Thyroid gland (tissue), 4 donors: ENCODE data around the gene C17orf58.

Experiments used
- POLR2A ChIP-seq, 2 donors: fragments of 450-650 bp; IDR thresholded peaks; one replicate each; pipeline ENCODE4 v1.6.1; 2017; ENCODE audit warnings: antibody characterized with exemption in 2 of 2, mild to moderate bottlenecking in 2 of 2, moderate library complexity in 1 of 2
- TF ChIP-seq, protein P1 (sequence below), 6 experiments: fragments of 200-600 bp in 3 of 6; fragments of 450-650 bp in 3 of 6; sonication (generic) in 3 of 6; IDR thresholded peaks; one replicate each; pipeline ENCODE4 v1.5.1; 2016 to 2019; ENCODE audit warnings: antibody characterized with exemption in 6 of 6, mild to moderate bottlenecking in 2 of 6, inconsistent platforms in 1 of 6, moderate library complexity in 1 of 6

DNA sequence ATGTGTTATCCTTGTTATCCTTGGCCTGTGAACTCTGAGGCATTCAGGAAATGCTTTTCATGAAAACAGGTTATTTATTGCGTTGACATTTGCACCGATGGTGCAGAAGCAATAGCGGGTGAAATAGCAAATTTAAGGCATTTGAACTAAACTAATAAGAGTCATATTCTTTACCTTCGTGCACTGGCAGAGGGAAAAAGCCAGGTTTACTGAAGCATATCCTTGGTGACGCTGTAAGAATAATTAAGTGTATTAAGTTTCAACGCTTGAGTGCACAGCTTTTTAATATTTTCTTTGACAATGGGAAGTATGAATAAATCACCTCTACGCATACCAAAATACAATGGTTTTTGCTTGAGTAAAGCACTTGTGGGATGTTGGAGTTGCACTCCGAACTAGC lies 25.7 kb upstream of the C17orf58 start:
- no peak for TF ChIP-seq POLR2A (IDR thresholded peaks at IDR 0.05)
- TF ChIP-seq, protein P1, sequence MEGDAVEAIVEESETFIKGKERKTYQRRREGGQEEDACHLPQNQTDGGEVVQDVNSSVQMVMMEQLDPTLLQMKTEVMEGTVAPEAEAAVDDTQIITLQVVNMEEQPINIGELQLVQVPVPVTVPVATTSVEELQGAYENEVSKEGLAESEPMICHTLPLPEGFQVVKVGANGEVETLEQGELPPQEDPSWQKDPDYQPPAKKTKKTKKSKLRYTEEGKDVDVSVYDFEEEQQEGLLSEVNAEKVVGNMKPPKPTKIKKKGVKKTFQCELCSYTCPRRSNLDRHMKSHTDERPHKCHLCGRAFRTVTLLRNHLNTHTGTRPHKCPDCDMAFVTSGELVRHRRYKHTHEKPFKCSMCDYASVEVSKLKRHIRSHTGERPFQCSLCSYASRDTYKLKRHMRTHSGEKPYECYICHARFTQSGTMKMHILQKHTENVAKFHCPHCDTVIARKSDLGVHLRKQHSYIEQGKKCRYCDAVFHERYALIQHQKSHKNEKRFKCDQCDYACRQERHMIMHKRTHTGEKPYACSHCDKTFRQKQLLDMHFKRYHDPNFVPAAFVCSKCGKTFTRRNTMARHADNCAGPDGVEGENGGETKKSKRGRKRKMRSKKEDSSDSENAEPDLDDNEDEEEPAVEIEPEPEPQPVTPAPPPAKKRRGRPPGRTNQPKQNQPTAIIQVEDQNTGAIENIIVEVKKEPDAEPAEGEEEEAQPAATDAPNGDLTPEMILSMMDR (IDR thresholded peaks at IDR 0.05), result no peak
